SH-SY5Y (cell line): ENCODE measurements around the gene DOCK4.

Source experiments
- GATA2 ChIP-seq: IDR thresholded peaks from 2 replicates; pipeline ENCODE4 v1.6.1; 2011; ENCODE audit warnings: mild to moderate bottlenecking, low read depth, low read length
- GATA3 ChIP-seq: IDR thresholded peaks from 2 replicates; pipeline ENCODE4 v1.6.1; 2011; ENCODE audit warnings: low read depth, mild to moderate bottlenecking, low read length, moderate library complexity

DNA sequence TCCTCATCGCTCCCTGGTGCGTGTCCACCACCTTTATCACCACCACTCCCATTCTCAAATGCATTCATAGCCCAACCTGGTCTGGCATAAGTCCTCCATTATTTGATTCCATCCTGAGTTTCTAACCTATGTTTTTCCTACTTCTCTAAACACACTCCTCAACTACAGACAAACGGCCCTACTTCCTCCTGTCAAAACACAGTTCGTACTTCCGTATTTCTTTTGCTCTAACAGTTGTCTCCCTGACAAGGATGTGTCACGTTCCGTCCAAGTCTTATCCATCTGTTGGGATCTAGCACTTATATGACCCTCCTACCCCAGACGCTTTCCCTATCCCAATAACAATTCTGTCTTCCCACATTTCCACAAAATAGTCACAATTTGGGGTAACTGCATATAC is 46.8 kb downstream of the DOCK4 start:
- TF ChIP-seq GATA2 (no peak), GATA3 (no peak)
